GM11168 (cell line): ENCODE data around the gene RALGDS.
"Not testable (repeated sequence)": the region's sequence is repeated elsewhere in the genome, so short reads cannot be mapped to it uniquely, and the experiment has no call there.

Experiments
- in situ Hi-C: fragments of 300-500 bp; cut with MboI; formaldehyde crosslinking; loops from one replicate; pipeline ENCODE4 v1.12.0; 2022; ENCODE audit warnings: low sequenced_read_pairs; ENCODE audit not compliant: unreplicated experiment

The RALGDS gene

GRCh38 chr9:133121198-133121914 is at the start of gene RALGDS:
RALGDS (minus strand) TSS chr9:133121240; CDS start chr9:133121154, 86 bp downstream.
- in situ Hi-C loops: no loop called here

DNA sequence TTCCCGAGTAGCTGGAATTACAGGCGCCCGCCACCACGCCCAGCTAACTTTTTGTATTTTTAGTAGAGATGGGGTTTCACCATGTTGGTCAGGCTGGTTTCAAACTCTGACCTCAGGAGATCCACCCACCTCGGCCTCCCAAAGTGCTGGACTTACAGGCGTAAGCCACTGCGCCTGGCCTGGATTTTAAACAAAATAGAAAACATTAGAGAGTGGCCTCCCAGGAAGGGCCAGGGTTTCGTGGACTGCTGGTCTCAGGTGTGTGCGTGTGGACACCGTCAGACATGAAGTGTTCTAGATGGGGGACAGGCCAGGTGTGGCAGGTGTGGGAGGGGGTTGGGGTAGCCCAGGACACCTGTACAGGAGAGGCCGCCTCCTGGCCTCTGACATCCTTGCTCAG is 49.7 kb upstream of the RALGDS start:
- in situ Hi-C loops: no loop called here

DNA sequence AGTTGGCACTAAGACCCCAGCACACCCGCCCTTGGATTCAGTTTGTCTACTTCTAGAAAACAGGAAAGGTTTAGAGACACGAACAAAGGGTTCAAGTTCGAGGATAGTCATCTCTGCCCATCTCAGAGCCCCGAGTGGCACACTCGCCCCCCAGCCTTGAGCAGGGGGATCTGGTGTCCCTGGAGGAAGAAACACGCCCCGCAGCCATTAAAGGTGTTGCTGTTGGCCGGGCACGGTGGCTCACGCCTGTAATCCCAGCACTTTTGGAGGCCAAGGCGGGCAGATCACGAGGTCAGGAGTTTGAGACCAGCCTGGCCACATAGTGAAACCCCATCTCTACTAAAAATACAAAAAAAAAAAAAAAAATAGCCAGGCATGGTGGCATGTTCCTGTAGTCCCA is 48.6 kb upstream of the RALGDS start:
- in situ Hi-C loops: not testable (repeated sequence)

GRCh38 chr9:133169102-133169501 is 48.1 kb upstream of the RALGDS start:
- in situ Hi-C loops: no loop called here

GRCh38 chr9:133168432-133168831 is 47.4 kb upstream of the RALGDS start:
- in situ Hi-C loops: no loop called here

DNA sequence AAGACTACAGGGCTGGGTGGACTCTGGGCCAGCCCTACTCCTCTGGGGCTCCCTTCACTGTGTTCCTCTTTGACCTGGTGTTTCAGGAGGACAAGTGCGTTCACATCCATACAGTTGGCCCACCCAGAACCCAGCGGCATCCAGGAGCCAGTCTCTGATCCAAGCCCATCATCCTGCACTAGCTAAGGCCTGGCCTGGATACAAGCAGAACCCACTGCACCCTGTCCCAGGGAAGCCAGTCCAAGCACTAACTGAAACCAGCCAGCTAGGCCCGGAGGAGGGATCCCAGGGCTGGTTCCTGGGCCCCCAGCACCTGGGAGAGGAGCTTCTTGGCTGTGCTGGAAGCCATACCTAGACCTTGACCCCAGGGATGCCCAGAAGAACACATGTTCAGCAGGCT is 46.7 kb upstream of the RALGDS start:
- in situ Hi-C loops: no loop called here

DNA sequence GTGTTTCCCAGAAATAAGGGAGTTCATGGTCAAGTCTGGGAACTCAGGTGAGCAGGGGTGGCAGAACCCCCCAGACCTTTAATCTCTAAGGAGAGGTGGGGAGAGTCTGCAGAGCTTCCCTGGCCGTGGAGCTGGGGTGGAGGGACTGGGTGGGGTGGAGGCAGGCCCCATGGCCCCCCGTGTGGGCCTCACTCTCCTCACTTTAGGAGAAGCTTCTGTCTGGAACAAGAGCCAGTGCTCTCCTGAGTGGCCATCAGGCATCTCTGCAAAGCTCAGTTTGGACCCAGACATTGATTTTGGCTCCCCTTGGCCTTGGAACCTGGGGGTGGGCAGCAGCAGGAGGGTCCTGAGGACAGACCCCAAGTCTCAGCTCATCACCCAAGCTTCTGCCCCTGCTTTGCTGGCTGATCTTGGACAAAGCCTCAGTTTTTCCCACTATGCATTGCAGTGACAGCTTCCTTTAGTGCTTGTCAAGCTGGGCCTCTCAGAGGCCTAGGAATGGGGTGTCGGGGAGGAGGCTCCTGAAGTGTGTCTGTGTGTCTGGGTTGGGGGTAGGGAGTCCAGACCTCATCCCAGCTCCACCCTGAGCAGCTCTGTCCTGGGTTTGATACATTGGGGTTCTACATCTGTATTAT is 46.2 kb upstream of the RALGDS start:
- in situ Hi-C loops: no loop called here

GRCh38 chr9:133166392-133166791 is 45.4 kb upstream of the RALGDS start:
- in situ Hi-C loops: no loop called here

GRCh38 chr9:133165452-133165730 is 44.4 kb upstream of the RALGDS start:
- in situ Hi-C loops: no loop called here

DNA sequence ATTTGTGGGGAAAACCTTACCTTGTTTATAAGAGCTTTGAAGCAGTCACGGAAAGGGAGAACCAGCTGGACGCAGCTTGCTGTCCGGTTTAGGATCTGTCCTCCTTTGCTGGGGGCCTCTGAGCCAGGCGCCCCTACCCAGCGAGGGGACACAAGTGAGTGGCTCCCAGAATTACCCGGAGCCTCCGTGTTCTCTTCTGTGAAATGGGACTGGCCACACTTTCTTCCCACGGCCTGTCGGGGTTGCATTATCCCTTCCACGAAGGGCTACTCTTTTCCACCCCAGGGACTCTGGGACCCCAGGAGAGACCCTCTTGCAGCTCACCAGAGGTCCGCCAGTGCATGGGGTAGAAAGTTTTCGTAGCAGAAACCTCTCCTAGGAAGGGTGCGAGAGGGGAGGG is 43.2 kb upstream of the RALGDS start:
- in situ Hi-C loops: no loop called here

GRCh38 chr9:133163504-133164172 is 42.6 kb upstream of the RALGDS start, which contains the start of gene GBGT1:
GBGT1 (minus strand) TSS chr9:133163914; CDS start chr9:133162412, 1,502 bp downstream.
- in situ Hi-C loops: no loop called here

- in situ Hi-C loops: no loop called here
Measured at GRCh38 chr9:133162861-133163503, 41.9 kb upstream of the RALGDS start.

- in situ Hi-C loops: no loop called here
Measured at GRCh38 chr9:133161547-133161950, 40.5 kb upstream of the RALGDS start.

DNA sequence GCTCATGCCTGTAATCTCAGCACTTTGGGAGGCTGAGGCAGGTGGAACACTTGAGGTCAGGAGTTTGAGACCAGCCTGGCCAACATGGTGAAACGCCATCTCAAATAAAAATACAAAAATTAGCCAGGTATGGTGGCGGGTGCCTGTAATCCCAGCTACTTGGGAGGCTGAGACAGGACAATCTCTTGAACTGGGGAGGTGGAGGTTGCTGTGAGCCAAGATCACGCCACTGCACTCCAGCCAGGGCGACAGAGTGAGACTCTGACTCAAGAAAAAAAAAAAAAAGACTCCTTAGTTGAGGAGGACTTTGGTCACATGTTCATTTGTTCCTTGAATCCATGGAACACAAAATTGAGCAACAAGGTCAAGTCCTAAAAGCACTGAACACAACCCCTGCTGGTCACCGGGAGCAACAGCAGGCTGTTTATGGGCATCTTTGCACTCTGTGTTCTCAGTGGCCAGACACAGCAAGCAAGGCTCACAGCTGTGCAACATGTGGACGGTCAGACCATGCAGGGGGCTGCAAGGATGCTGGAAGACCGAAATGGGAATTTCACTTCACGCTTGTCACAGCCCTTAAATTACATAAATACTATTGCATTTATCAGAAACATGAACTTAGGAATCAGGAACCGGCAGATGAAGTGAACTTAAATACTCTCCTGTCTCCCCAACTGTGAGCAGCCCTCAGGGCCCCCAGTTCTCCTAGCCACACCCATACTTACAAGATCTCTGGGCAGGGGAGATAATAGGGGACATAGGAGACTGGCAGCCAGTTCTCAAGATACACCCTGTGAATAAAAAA is 39.9 kb upstream of the RALGDS start:
- in situ Hi-C loops: no loop called here

- in situ Hi-C loops: no loop called here
Measured at GRCh38 chr9:133158695-133159094, 37.7 kb upstream of the RALGDS start.

- in situ Hi-C loops: no loop called here
Measured at GRCh38 chr9:133155156-133155555, 34.1 kb upstream of the RALGDS start.

- in situ Hi-C loops: no loop called here
Measured at GRCh38 chr9:133154097-133154989, 33.3 kb upstream of the RALGDS start.

GRCh38 chr9:133153227-133154096 is 32.4 kb upstream of the RALGDS start:
- in situ Hi-C loops: no loop called here
